GF-D8 (cell line): ENCODE measurements around the gene PPP1R7.

Experiments used
- DNase-seq: peaks from one replicate; lab custom pipeline; 2025; lab: John Stamatoyannopoulos, UW

PPP1R7 gene

DNA sequence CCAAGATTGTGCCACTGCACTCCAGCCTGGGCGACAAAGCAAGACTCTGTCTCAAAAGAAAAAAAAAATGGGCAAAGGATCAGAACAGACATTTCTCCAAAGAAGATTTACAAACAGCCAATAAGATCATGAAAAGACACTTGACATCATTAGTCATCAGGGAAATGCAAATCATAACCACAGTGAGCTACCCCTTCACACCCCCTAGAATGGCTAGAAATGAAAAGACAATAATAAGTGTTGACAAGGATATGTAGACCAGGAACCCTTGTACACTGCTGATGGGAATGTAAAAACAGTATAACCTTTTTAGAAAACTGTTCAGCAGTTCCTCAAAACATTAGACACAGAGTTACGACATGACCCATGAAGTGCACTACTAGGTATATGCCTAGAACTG is 29.8 kb upstream of the PPP1R7 start:
- DNase-seq: no peak

DNA sequence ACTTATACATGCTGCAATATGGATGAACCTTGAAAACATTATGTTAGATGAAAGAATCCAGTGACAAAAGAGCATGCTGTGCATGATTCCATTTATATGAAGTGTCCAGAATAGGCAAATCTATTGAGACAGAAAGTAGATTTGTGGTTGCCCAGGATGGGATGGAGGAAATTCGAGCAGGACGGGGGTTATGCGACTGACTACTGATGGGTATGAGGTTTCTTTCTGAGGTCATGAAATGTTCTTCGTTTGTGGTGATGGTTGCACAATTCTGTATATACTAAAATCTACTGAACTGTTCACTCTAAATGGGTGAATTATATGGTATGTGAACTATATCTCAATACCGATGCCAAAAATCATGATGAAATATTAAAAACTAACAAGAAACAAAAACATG is 29.3 kb upstream of the PPP1R7 start:
- DNase-seq: no peak

GRCh38 chr2:241122376-241123002 is 27.8 kb upstream of the PPP1R7 start:
- no peak for DNase-seq

DNA sequence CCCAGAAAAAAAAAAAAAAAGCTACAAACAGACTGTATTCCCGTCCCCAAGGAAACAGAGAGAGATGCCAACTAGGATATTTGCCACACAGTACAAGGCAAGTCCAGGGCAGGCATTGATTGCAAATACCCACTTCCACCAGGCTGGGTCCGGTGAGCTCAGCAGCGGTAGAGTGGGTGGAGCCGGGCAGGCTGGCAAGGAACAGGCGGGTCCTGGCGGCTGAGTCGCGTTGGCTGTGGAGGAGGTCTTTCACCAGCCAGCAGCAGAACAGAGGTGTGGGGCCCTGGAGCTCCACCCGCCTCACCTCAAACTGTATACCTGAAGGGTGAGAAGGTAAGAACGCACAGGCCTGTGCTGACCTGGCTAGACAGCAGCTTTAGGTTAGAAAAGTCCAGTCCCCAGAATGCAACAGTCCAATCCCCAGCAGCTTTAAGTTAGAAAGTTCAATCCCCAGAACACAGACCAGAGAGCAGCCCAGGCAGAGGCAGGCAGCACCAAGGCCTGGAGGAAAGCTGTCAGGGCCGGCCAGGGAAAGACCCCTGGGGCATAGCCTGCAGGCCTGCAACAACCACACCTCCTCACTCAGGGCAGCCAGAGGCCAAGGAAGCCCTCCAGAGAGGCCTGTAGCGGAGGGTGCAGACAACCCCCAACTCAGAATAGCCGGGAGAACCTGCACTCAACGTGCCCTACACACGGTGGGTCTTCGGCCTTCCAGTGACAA is 26.3 kb upstream of the PPP1R7 start:
- DNase-seq: no peak

DNA sequence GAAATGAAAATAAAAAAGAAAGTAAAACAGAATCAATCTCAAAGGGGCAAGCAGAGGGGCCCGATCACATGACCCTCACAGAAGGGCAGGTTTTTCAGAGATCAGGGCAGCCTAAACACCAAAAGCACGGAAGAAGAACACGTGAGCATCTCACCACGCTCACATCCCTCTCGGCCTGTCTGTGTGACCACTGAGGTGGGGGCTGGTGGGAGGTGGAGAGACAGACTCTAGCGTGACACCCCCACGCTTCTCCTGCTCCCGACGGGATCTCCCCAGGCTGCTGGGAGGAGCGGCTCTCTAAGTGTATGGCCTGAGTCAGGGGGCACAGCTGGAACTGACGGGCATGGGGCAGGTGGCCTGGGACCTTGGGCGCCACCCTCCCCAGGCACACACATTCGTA is 24.6 kb upstream of the PPP1R7 start:
- DNase-seq: no peak

DNA sequence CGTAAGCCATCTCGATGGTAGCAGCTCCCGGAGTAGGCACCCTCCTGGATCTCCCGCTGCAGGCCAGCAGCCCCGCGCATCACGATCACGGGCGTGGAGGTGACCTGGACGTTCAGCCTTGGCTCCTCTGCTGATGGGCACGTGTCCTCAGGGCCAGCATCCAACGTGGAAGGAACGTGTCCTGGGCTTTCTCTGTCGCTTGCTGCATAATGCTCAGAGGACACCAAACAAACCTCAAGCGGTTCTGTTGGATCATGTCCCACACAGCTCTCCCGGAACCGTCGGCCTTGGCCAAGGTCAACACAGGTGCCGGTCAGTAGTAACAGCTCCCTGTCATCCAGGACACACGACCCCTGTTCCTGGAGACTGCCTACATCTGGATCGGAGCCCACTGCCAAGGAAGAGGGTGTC is 24.1 kb upstream of the PPP1R7 start:
- DNase-seq: no peak

GRCh38 chr2:241126771-241127202 is 23.5 kb upstream of the PPP1R7 start:
- no peak for DNase-seq

DNA sequence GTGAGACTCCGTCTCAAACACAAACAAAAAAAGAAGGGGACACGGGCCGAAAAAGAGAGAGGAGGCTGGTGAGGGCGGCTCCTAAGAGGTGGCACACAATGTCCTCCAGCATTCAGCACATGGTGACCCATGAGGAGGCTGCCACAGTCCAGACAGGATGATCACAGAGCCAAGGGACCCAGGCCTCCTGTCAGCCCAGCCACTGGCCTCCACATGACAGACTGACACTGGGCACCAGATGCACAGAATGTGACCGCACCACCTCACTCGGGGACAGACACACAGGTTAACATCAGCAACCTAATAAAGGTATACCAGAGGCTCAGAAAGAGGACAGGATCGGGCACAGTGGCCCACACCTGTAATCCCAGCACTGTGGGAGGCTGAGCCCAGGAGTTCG is 22.0 kb upstream of the PPP1R7 start:
- DNase-seq: no peak

DNA sequence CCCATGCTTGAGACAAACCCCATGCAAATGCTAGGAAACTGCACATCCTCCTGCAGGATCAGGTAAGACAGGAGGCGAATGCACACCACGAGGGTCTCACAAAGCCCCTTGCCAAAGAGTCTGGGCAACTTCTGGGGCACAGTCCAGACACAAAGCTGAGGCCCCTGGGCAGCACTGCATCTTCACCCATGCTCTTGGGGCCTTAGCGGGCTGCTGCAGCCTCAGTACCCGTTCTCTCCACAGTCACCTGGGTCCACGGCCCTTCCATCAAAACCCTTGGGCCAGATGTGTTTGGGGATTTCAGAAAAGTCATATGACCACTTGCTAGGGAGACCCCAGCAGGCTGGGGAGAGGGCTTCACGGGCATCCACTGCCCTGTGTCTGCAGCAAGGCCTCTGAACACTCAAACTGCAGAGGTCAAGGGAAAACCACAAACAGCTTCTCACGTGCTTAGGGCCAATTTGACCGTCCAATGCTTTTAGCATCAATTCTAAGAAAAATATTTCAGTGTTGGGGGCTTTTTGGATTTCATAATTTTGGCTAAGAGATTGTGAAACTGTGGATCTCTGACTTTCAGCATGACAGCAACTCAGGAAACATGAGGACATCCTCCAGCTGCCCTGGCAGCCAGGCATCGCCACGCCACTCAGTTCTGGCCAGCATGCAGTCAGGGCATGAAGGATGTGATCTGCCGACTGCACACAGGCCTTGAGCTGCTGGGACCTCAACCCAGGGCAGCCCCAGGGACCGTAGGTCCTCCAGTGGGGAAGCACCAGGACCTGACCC is 21.0 kb upstream of the PPP1R7 start:
- DNase-seq: no peak

DNA sequence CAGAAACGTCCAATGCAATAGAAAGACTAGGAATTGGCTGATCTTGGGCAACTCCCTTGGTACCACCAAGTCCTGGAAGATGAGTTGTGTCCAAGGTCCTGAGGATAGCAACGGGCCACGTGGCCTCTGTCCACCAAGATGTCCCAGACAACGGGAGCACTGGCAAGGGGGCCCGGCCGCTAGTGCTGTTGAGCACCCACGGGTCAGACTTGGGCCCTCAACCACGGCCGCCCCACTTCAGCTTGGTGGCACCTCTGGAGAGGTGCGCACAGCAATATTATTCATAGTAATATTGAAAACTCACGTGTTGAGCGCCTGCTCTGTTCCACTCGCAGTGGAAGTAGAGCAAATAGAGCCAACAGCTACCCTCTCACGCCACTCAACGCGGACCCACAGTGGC is 20.0 kb upstream of the PPP1R7 start:
- no peak for DNase-seq

GRCh38 chr2:241131531-241131930 is 18.7 kb upstream of the PPP1R7 start:
- DNase-seq: no peak

DNA sequence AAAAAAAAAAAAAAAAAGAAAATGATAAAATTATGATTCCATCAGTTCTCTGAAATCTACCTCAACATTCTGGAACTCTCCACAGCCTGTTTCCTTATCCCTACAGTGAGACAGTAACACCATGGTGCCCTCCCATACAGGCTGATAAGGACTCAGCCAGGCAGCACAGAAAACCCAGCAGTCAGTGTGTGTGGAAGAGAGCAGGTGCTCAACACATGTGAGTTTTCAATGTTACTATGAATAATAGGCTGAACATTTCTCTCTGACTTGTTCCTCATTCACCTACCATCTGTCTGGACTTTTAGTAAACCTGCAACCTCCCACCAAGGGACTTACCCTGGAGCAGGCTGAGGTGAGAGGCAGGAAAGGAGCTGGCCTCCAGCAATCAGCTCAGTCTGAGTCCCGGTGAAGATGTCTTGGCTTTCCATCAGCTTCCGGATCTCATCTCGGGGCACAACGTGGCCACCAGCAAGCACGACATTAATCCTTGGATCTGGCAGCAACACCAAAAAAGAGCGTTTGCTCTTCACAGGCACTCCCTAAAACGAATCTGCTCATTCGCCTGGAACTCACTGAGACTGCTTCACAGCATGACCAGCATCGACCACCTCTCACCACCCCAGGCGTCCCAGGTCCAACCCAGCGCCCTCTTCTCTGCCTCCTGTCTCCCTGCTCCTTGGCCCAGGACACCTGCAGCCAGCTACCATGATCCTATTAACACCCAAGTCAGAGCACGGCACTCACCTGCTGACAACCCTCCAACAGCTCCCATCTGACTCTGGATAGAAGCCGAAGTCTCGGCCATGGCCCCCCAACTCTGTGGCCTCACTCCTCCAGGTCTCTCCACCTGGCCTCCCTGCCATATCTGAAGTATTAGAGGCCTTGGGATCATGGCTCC is 17.5 kb upstream of the PPP1R7 start:
- DNase-seq: no peak

DNA sequence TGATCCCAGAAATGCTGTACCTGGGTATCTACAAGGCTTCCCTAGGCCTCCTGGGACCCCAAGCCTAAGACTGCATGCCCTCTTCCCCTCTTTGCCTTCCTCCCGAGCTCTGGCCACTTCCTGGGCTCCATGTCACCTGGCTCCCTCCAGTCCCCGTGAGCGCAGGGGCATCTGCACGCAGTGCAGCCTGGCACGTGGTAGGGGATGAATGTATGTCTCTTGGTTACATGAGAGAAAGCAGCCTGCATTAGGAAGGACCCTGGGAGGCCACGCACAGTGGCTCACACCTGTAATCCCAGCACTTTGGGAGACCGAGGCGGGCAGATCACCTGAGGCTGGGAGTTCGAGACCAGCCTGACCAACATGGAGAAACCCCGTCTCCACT is 16.8 kb upstream of the PPP1R7 start:
- DNase-seq: no peak

GRCh38 chr2:241134711-241135110 is 15.6 kb upstream of the PPP1R7 start:
- DNase-seq: no peak

DNA sequence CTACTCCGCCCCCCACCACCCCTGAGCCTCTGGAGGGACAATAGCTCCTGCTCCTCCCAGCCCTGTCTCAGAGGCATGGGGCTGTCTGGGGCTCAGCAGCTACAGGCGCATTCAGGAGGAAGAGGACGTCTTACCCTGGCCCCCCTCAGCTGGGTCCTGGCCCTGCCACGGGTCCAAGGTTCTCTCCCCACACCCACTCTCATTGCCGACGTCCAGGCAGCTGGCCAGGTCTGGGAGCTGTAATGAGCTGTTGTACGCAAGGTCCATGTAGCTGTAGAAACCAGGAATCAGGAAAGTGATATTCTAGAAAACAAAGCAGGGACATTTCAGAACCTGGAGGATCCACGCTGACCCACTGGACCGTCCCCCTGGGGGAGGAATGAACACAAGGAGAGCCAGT is 14.5 kb upstream of the PPP1R7 start:
- no peak for DNase-seq

- no peak for DNase-seq
Measured at GRCh38 chr2:241136191-241136590, 14.1 kb upstream of the PPP1R7 start.

GRCh38 chr2:241136661-241137260 is 13.5 kb upstream of the PPP1R7 start:
- no peak for DNase-seq

DNA sequence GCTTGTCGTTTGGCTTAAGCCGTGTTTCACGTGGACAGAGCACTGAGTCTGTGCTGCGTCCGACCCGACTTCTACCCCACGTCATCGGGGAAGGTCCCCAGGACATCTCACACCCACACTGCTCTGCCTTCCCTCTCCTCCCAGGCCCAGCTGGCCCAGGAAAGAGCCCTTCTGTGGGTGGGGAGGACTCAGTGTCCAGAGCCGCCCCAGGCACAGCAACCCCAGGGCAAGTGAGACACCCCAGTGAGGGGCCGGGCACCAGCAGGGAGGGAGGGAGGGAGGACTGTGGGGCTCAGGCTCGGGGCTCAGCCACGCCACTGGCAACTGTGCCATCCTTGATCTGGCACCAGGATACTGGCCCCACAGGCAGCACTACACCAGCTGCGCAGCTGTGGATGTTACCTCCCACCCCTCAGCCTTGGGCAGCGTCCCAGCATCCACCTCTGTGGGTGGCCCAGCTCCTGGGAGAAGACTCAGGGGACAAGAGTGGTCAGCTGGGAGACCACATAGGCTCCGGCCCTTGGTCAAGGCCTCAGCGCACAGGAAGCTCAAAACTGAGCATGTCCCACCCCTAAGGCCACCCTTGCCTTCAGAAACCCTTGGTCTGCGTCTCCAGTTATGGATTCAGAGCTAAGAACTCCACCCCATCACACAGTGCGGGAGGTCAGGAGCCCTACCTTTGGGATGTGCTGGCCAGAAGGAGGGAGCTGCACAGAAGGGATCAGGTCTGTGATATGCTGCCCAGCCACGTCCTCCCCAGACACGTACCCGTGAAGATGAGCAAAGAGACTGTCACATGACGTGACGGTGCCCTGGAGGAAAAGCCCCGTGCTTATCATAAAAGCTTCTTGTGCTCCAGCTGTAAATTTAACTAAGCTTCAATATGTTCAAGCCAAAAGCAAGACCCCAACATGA is 12.7 kb upstream of the PPP1R7 start:
- DNase-seq: no peak

DNA sequence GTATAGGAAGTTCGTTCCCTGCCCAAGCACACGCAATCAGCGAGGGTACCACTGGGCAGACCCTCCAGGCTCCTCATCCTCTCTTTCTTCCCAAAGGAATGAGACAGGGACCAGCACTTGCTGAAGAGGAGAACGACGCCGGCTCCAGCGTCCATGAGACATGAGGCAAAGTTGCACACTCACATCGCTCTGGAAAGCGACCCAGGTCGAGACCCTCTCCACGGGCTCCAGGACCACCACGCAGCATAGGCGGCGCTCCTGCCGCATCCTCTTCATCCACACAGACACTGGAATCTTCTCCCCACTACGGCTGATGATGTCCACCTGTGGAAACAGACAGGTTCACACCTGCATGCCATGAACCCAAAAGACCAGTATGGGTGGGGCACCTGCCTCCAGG is 11.8 kb upstream of the PPP1R7 start:
- no peak for DNase-seq

- DNase-seq: no peak
Measured at GRCh38 chr2:241139531-241140444, 10.5 kb upstream of the PPP1R7 start.
